HG03571 (cell line): ENCODE results near the gene BHLHE41.
A peak's percentile ranks its signal among the peaks of the same experiment; 100 is the strongest.

Source experiments
- ATAC-seq: cut with Tn5 transposase; IDR thresholded peaks from one replicate; pipeline ENCODE4 v1.9.1; 2021; ENCODE audit not compliant: unreplicated experiment

Gene BHLHE41

DNA sequence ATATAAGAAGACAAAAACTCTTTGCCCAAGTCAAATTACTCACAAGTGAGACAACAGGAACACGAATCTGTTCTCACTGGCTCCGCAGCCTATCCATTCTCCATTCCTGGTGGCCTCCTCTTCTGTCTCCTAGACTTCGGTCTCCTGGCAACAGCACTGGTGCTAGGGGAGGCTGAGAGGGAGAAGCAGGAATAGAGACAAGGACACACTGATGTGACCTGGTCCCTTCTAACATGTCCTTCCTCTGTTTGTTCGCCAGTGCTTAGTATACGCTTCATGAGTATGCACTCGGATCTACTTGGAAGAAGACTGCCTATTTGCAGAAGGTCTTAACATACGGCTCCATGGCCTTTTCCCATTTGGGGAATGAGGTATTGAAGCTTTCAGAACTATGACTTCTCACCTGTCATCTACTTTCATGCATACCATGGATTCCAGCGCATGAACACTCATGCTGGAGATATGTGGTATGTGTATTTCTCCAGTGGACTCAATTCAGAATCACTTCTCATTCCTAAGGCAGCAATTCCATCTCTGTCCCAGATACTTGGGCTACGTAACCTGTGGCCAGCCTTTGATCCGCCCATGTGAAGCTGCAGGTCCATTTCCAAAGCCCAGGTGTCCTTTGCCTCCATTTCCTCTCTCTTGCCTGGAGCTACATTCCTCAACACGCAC lies 33.9 kb downstream of the BHLHE41 start:
- ATAC-seq = no peak

DNA sequence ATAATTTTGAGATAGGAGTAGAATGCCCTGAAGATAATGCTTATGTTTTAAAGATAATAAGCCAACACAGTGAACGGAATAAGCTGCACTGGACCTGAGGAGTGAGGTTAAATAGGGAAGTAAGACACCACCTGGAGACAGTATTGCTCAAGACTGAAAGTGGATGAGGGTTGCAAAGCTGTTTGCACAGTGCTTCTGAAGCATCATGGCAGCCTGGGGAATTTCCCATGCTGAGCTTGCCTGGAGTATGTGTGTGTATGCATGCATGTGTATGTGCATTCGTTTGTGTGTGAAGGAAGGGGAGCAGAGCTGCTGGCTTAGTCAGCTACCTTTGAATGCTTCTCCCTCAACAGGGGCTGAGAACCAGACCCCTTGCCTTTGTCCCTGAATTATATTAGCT lies 35.8 kb downstream of the BHLHE41 start:
- peak; percentile 86 for ATAC-seq

DNA sequence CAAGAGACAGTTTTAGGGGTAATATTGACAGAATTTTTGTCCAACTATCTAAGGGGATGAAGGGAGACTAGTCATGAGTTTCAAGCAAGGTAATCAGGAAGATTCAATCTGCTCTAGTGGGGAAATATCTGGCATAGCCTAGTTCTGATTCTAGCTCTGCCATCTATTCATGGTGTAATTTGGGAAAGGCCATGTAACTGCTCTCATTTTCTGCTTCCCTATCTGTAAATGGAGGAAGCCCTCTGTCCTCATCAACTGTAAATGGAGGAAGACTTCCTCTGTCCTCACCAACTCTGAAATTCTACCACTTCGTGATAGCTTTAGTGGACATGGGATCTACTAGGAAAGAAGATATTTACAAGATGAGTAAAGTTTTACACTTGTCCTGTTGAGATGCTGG lies 37.9 kb downstream of the BHLHE41 start:
- no peak for ATAC-seq

DNA sequence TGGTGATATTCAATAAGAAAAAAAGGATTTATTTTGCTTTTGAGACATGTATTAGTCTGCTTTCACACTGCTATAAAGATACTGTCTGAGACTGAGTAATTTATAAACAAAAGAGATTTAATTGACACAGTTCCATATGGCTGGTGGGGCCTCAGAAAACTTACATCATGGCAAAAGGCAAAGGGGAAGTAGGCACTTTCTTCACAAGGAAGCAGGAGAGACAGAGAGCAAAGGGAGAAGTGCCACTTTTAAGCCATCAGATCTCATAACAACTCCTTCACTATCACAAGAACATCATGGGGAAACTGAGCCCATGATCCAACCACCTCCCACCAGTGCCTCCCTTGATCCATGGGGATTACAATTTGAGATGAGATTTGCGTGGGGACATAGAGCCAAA lies 43.9 kb downstream of the BHLHE41 start:
- no peak for ATAC-seq

DNA sequence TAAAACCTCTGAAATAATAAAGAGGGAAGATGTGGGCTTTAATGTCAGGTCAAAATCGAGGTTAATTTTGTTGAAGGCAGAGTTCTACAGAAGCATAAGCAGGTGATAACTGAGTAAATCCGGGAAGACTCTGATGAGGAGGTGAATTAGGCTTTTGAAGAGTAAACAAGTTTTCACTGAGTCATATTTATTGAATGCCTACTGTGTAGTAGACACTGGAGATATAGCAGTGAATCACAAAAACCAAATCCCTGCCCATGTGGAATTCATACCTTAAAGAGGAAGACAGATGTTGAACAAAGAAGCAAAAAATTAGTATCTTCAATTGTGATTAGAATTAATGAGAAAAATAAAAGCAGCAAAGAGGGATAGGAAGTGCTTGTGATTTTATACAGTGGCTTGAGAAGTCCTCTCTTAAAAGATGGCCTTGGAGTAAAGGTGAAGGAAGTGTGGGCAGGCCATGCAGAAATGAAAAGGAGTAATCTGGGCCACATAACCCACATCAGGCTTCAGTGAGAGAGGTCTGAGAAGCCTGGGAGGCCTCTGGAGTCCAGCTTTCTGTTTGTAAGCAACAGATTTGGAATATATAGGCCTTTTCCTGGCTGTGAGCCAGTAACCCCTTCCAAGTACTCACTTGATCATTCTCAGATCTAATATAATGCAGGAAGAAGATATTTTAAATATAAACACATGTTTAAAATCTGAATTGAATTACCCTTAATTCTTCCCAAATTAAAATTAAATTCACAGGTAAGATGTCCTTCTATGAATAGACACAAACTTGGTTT lies 46.7 kb downstream of the BHLHE41 start:
- ATAC-seq = no peak
